ENCODE measurements around the gene ATP1A2. TPM values are rescaled to one million over a fixed set of nuclear protein-coding genes. Genes with fewer than 3 reads are reported as not detected.

The ATP1A2 gene
- total and polyA plus RNA-seq, 4 donors: 281 to 2,060 (median 566) TPM

DNA sequence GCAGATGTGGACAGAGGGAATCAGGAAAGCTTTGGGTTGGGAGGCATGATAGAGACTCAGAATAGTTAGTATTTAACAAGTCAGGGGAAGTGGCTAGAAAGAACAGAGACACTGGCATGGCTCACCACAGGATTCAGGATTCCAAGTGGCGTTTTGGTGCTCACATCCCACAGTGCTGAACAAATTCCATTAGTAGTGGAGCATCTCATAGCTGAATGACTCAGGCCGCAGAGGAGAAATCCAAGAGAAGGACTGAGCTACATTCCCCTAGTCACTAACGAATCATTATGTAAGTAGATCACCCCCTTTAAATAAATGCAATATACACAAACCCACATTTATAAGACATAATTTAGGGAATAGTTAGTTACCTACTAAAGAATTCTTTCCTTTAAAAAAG lies 39.3 kb upstream of the ATP1A2 start:
- no peak for DNase-seq (ENCODE audit: low read depth in 4 of 6, low spot score in 6 of 6)
- 36% methylated on average over 1 of the region's 3 CpGs for WGBS (ENCODE audit: insufficient coverage)
- no peaks in the 10 kb centered on the region for H3K9me3 ChIP-seq (ENCODE audit: control insufficient read depth, insufficient read depth, low read length)
- H3K27ac ChIP-seq (ENCODE audit: low read depth, low read length): no peak overlapping the region
- no peak overlapping the region for H3K4me3 ChIP-seq (ENCODE audit: low read depth, low read length)
- H3K27me3 ChIP-seq (ENCODE audit: control insufficient read depth, insufficient read depth, low read length): peaks cover 3% of the 10 kb centered on the region
- peaks cover 23% of the 10 kb centered on the region for H3K4me1 ChIP-seq (ENCODE audit: control insufficient read depth, insufficient read depth, low read length)
- H3K36me3 ChIP-seq (ENCODE audit: control insufficient read depth, insufficient read depth, low read length): no peaks in the 10 kb centered on the region

DNA sequence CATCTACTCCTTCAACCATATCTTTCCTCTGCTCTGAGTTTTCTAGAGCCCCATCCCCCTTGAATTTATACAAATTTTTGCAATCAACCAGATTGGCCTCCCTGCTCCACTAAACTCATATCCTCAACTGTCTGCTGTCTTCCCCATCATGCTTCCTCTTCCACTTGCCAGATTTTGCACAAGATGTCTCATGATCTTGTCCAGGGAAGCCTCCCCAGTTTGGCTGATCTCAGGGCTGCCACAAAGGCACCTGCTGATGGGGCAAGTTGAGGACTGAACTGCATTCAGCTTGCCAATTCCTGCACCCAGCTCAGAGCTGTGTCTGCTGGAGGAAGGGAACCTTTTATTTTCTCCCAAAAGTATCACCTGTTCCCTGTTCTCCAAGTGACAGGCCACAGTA lies 38.1 kb upstream of the ATP1A2 start:
- H3K4me3 ChIP-seq (ENCODE audit: low read depth, low read length): no peak overlapping the region
- no peaks in the 10 kb centered on the region for H3K27me3 ChIP-seq (ENCODE audit: control insufficient read depth, insufficient read depth, low read length)
- no peaks in the 10 kb centered on the region for H3K36me3 ChIP-seq (ENCODE audit: control insufficient read depth, insufficient read depth, low read length)
- peaks cover 32% of the 10 kb centered on the region for H3K4me1 ChIP-seq (ENCODE audit: control insufficient read depth, insufficient read depth, low read length)
- no peak overlapping the region for H3K27ac ChIP-seq (ENCODE audit: low read depth, low read length)
- no peaks in the 10 kb centered on the region for H3K9me3 ChIP-seq (ENCODE audit: control insufficient read depth, insufficient read depth, low read length)
- DNase-seq (ENCODE audit: low read depth in 4 of 6, low spot score in 6 of 6): no peak

DNA sequence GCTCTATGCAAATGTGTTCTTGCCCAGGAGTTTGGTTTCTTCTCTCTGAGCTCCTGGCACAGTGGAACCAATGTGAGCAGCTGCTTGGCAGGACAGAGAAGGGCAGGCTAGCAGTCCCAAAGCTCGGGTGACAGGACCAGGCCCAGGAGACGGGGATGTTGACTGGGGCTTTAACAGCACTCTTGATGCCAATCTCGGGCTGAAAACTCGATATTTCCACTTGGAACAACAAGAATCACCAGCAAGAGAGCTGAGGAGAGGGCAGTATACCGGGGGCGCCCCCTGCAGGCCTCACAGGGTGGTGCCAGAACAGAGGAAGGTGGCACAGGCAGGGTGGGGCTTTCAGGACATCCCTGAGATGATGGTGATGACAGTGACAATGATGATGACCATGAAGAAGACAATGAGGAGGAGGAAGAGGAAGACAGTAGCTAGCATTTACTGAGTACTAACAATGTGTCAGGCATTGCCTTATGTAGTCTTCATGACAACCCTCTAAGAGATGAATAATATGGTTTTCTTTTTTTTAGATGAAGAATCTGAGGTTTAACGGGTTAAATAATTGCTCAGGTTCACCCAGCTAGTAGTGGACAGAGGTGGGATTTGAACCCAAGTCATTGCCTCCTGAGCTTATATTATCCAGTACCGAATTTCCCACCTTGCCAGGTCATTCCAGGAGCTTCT lies 36.9 kb upstream of the ATP1A2 start:
- no peak overlapping the region for H3K4me3 ChIP-seq (ENCODE audit: low read depth, low read length)

DNA sequence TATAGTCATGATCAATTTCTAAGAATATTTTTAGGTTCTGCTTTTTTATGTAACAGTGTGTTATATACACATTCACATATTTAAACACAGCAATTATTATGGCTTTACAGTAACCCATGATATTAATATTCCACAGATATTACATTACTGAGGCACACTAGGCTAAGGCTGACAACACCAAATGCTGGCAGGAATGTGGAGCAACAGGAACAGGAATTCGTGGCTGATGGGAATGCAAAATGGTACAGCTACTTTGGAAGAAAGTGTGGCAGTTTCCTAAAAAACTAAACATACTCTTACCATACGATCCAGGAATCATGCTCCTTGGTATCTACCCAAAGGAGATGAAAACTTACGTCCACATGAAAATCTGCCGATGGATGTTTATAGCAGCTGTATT lies 36.1 kb upstream of the ATP1A2 start:
- peaks cover 50% of the 10 kb centered on the region for H3K4me1 ChIP-seq (ENCODE audit: control insufficient read depth, insufficient read depth, low read length)
- H3K27ac ChIP-seq (ENCODE audit: low read depth, low read length): no peak overlapping the region
- H3K27me3 ChIP-seq (ENCODE audit: control insufficient read depth, insufficient read depth, low read length): peaks cover 10% of the 10 kb centered on the region
- no peaks in the 10 kb centered on the region for H3K9me3 ChIP-seq (ENCODE audit: control insufficient read depth, insufficient read depth, low read length)
- peaks cover 4% of the 10 kb centered on the region for H3K36me3 ChIP-seq (ENCODE audit: control insufficient read depth, insufficient read depth, low read length)
- WGBS (ENCODE audit: insufficient coverage): 87% methylated on average over 3 of the region's 4 CpGs
- no peak overlapping the region for H3K4me3 ChIP-seq (ENCODE audit: low read depth, low read length)
- DNase-seq (ENCODE audit: low read depth in 4 of 6, low spot score in 6 of 6): no peak

More for the DNA sequence above, 36.9 kb upstream of the ATP1A2 start:
- peaks cover 6% of the 10 kb centered on the region for H3K27me3 ChIP-seq (ENCODE audit: control insufficient read depth, insufficient read depth, low read length)
- peak overlapping the region; percentile 48 for H3K27ac ChIP-seq (ENCODE audit: low read depth, low read length)
- H3K36me3 ChIP-seq (ENCODE audit: control insufficient read depth, insufficient read depth, low read length): no peaks in the 10 kb centered on the region
- DNase-seq (ENCODE audit: low read depth in 4 of 6, low spot score in 6 of 6): peak in 2 of 6 donors; percentile 56 to 75
- H3K9me3 ChIP-seq (ENCODE audit: control insufficient read depth, insufficient read depth, low read length): no peaks in the 10 kb centered on the region
- H3K4me1 ChIP-seq (ENCODE audit: control insufficient read depth, insufficient read depth, low read length): peaks cover 43% of the 10 kb centered on the region
- 17% methylated on average over 7 of the region's 8 CpGs for WGBS (ENCODE audit: insufficient coverage)

DNA sequence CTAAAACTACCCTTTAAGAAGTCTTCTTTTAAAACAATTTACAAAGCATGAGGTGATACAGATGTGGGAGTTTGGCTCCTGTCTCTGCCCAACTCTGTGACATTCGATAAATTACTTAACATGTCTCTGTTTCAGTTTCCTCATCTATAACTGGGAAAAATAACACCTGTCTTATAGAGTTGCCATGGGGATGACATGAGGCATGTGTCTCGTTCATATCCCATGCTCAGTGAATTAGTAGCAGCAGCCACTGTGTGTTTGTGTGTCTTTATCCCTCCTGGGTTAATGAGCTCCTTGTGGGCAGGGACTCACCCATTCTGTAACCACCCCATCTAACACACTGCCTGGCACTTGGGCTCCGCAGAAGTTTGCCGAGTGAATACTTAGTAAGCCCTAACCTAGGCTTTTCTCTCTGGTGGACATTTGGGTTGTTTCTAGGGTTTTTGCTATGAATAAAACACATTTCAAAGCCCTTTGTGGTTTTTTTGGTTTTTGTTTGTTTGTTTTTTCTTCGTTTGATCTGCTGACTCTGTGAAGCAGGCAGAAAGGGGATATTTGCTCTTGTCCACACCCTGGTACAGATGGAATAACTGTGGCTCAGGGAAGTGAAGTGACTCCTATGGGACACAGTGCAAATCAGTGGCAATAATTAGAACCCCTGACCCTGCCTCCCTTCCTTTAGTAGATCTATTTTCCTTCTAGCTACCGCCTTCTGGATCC lies 35.0 kb upstream of the ATP1A2 start:
- Histone ChIP-seq H3K4me3 (ENCODE audit: low read depth, low read length) (no peak overlapping the region), H3K9me3 (ENCODE audit: control insufficient read depth, insufficient read depth, low read length) (no peaks in the 10 kb centered on the region), H3K27me3 (ENCODE audit: control insufficient read depth, insufficient read depth, low read length) (peaks cover 12% of the 10 kb centered on the region), H3K4me1 (ENCODE audit: control insufficient read depth, insufficient read depth, low read length) (peaks cover 56% of the 10 kb centered on the region), H3K36me3 (ENCODE audit: control insufficient read depth, insufficient read depth, low read length) (peaks cover 9% of the 10 kb centered on the region), H3K27ac (ENCODE audit: low read depth, low read length) (no peak overlapping the region)
- WGBS (ENCODE audit: insufficient coverage): 56% methylated on average over 1 of the region's 6 CpGs
- peak in 1 of 6 donors; percentile 14 for DNase-seq (ENCODE audit: low read depth in 4 of 6, low spot score in 6 of 6)

DNA sequence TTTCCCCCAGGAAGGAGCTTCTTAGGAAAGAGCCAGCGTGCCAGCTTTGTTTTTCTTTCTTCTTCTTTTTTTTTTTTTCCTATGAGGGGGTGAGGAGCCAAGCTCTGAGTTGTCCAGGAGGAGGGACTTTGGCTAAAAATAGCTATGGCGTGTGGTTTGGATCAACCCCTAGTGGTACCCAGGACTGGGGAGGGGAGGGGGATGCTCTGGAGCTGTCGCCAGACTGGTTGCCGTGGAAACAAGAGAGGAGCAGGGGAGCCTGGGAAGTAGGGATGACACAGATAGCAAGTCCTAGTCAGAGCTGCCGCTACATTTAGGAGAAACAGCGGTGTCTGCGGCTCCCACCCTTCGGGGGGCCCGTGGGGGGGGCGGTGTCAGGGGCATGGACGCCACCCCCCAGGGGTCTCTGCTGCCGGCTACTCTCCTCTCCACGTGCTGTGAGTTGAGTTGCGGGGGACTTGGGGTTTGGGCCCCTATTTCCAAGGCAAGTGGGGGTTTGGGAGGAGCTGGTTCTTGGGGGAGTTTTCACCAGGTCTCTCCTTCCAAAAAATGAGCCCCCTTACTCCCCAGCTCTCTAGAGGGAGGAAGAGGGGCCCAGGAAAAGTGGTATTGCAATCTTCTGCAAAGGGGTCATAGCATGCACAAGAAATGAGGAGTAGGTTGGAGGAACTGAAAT lies 34.2 kb upstream of the ATP1A2 start, which contains the start of gene KCNJ9:
Gene KCNJ9 (plus strand): TSS at position 278 of the 676 bp plus-strand sequence. CDS start 2,493 bp downstream, outside the sequence.
- Histone ChIP-seq H3K9me3 (ENCODE audit: control insufficient read depth, insufficient read depth, low read length) (no peaks in the 10 kb centered on the region), H3K27ac (ENCODE audit: low read depth, low read length) (no peak within 1 kb of the TSS), H3K4me1 (ENCODE audit: control insufficient read depth, insufficient read depth, low read length) (peaks cover 63% of the 10 kb centered on the region), H3K27me3 (ENCODE audit: control insufficient read depth, insufficient read depth, low read length) (peaks cover 12% of the 10 kb centered on the region), H3K36me3 (ENCODE audit: control insufficient read depth, insufficient read depth, low read length) (peaks cover 9% of the 10 kb centered on the region), H3K4me3 (ENCODE audit: low read depth, low read length) (peak within 1 kb of the TSS; percentile 24)
- WGBS (ENCODE audit: insufficient coverage): 2% methylated on average over 11 of the region's 14 CpGs
- peak in 4 of 6 donors; percentile 77 to 98 (median 92) for DNase-seq (ENCODE audit: low read depth in 4 of 6, low spot score in 6 of 6)

DNA sequence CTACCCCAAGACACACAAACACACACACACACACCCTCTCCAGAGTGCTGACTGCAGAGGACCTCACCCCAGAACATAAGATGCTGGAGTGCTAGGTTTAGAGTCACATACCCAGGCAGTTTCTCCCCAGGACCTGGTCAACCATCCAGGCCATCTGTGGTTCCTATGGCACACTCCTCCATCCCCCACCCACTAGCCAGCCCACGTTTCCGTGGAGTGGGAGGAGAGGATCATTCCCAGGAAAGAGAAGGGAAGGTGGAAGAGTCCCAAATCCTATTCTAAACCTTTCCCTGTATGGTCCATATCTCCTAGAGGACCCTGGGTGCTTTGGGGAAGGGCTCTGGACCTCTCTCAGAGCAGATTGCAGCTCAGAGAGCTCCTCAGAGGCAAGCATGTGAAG lies 33.1 kb upstream of the ATP1A2 start:
- Histone ChIP-seq H3K36me3 (ENCODE audit: control insufficient read depth, insufficient read depth, low read length) (peaks cover 14% of the 10 kb centered on the region), H3K4me1 (ENCODE audit: control insufficient read depth, insufficient read depth, low read length) (peaks cover 59% of the 10 kb centered on the region), H3K27ac (ENCODE audit: low read depth, low read length) (no peak overlapping the region), H3K9me3 (ENCODE audit: control insufficient read depth, insufficient read depth, low read length) (no peaks in the 10 kb centered on the region), H3K27me3 (ENCODE audit: control insufficient read depth, insufficient read depth, low read length) (peaks cover 12% of the 10 kb centered on the region), H3K4me3 (ENCODE audit: low read depth, low read length) (no peak overlapping the region)
- WGBS (ENCODE audit: insufficient coverage): no CpG with 5 or more reads among the region's 2 CpGs
- no peak for DNase-seq (ENCODE audit: low read depth in 4 of 6, low spot score in 6 of 6)

DNA sequence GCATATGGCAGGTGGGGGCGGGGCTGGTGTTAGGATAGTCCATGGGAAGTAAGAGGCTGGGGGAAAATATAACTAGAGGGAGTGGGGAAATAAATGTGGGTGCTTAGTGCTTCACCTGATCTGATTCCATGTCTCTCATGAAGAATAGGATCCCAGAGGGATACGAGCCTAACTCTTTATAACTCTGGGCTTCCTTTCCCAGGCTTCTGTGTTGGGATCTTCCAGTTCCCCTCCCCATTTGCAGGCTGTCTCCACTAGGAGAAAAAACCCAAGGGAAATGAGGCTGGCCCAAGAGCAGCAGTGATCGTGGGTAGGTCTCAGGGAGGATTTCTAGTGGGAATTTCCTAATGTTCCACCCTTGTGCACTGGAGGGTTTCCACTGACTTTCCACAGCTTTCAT lies 32.6 kb upstream of the ATP1A2 start:
- peaks cover 55% of the 10 kb centered on the region for H3K4me1 ChIP-seq (ENCODE audit: control insufficient read depth, insufficient read depth, low read length)
- no peak for DNase-seq (ENCODE audit: low read depth in 4 of 6, low spot score in 6 of 6)
- H3K27ac ChIP-seq (ENCODE audit: low read depth, low read length): no peak overlapping the region
- peaks cover 14% of the 10 kb centered on the region for H3K36me3 ChIP-seq (ENCODE audit: control insufficient read depth, insufficient read depth, low read length)
- H3K27me3 ChIP-seq (ENCODE audit: control insufficient read depth, insufficient read depth, low read length): peaks cover 12% of the 10 kb centered on the region
- no peaks in the 10 kb centered on the region for H3K9me3 ChIP-seq (ENCODE audit: control insufficient read depth, insufficient read depth, low read length)
- H3K4me3 ChIP-seq (ENCODE audit: low read depth, low read length): no peak overlapping the region
- 80% methylated on average over 2 of the region's 3 CpGs for WGBS (ENCODE audit: insufficient coverage)

DNA sequence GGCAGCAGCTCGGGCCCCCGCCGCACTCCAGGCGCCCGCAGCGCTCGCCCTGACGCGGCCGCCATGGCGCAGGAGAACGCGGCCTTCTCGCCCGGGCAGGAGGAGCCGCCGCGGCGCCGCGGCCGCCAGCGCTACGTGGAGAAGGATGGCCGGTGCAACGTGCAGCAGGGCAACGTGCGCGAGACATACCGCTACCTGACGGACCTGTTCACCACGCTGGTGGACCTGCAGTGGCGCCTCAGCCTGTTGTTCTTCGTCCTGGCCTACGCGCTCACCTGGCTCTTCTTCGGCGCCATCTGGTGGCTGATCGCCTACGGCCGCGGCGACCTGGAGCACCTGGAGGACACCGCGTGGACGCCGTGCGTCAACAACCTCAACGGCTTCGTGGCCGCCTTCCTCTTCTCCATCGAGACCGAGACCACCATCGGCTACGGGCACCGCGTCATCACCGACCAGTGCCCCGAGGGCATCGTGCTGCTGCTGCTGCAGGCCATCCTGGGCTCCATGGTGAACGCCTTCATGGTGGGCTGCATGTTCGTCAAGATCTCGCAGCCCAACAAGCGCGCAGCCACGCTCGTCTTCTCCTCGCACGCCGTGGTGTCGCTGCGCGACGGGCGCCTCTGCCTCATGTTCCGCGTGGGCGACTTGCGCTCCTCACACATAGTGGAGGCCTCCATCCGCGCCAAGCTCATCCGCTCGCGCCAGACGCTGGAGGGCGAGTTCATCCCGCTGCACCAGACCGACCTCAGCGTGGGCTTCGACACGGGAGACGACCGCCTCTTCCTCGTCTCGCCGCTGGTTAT lies 31.4 kb upstream of the ATP1A2 start:
- 25% methylated on average over 96 of the region's 96 CpGs for whole genome bisulfite sequencing (ENCODE audit: insufficient coverage)
- DNase-seq (ENCODE audit: low read depth in 4 of 6, low spot score in 6 of 6): peak in 2 of 6 donors; percentile 75 to 93
- Histone ChIP-seq H3K36me3 (ENCODE audit: control insufficient read depth, insufficient read depth, low read length) (peaks cover 25% of the 10 kb centered on the region), H3K4me3 (ENCODE audit: low read depth, low read length) (no peak overlapping the region), H3K9me3 (ENCODE audit: control insufficient read depth, insufficient read depth, low read length) (no peaks in the 10 kb centered on the region), H3K27me3 (ENCODE audit: control insufficient read depth, insufficient read depth, low read length) (peaks cover 12% of the 10 kb centered on the region), H3K27ac (ENCODE audit: low read depth, low read length) (no peak overlapping the region), H3K4me1 (ENCODE audit: control insufficient read depth, insufficient read depth, low read length) (peaks cover 47% of the 10 kb centered on the region)
